GM21786 (cell line): Measurements from ENCODE around the gene DLGAP4.

Experiments
- ATAC-seq: cut with Tn5 transposase; IDR thresholded peaks from one replicate; pipeline ENCODE4 v1.9.1; 2021; ENCODE audit not compliant: unreplicated experiment

The DLGAP4 gene

DNA sequence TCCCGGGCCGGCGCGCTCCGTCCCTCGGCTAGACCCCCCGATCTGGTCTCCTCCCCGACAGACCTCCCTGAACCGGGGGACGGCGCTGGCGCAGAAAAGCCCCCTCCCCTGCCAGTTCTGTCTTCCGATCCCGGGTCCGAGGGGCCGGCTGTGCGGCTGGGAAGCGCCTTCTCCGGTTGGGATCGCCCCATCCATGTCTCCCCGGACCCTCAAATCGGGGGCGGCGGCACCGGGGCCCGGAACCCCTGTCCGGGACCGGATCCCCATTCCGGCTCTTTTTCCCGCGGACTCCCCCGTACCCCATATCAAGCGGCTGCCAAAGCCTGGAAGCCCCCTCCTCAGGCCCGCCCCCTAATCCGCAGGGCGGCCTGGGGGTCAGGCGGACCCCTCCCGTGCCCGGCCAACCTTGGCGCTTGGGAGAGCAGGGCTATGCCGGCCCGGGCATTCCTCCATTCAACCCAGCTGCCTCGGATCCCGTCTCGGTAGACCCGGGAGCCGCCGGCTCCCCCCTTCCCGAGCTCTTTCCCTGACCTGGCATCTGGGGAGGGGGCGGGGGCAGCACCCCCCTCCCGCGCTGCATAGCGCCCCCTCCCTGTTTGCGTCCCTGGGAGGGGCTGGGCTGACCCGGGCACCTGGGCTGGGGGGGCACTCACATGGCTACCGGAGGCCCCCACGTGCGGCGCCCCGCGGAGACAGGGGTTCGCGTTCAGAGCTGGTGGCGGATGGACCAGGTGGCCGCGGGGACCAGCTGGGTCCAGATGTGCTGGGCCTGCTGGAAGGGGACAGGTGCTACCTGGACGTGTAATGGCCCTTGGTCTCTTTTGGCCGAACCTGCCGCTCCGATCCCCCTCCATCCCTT is 643 bp downstream of the DLGAP4 start:
- no peak for ATAC-seq

DNA sequence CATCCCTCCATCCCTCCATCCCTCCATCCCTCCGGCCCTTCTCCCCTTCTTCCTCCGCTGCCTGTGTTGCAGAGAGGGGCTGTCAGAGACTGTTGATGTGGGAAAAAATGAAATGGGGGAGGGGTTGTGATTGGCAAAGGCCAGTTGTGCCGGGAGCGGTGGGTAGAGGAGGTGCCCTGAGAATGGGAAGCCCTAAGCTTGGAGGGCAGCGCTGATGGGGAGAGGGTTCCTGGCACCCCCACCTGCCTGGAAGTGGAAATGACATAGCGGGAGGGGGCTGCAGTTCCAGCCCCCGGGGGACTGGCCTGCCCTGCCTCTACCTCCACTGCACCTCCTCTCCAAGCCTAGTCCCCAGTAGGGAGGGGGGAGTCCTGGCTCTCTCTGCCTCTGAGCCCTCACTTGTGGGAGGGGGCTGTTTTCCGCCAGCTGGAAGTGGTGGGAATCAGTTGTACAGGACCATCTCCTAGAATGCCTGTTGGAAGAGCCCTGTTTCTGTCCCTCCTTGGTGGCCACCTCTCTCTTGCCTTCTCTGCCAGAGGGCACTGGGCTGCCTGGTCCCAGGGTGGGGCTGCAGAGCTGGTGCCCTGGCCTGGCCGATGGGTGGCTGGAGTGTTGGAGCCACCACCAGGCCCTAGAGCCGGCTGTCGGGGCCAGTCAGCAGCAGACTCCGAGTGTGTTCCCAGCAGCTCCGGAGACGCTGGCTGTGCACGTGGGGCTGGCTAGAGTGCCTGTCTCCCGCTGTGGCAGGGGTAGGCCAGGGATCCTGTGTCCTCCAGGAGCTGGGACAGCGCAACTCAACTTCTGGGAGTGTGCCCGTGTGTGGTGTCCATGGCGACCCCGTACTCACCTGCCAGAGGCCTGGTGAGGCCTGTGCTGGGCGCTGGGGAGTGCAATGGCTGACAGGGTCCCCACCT is 1.5 kb downstream of the DLGAP4 start:
- no peak for ATAC-seq

DNA sequence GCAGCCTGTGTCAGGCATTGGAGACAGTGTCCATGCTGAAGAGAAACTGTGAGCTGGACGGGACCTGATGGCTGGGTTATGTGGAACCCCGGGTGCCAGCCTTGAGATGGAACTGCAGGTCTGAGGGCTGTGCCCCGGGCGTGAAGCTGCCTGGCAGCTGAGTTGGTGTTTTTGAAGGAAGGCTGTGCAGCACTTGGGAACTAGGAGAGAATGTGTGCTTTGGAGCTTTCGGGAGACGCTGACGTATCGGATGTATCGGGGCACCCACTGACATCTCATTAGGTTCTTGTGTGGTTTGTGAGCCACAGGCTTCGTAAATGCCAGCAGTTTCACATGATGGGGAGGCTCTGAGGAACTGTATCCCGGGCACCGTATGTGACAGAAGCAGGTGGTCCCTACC is 2.2 kb downstream of the DLGAP4 start:
- ATAC-seq = no peak

DNA sequence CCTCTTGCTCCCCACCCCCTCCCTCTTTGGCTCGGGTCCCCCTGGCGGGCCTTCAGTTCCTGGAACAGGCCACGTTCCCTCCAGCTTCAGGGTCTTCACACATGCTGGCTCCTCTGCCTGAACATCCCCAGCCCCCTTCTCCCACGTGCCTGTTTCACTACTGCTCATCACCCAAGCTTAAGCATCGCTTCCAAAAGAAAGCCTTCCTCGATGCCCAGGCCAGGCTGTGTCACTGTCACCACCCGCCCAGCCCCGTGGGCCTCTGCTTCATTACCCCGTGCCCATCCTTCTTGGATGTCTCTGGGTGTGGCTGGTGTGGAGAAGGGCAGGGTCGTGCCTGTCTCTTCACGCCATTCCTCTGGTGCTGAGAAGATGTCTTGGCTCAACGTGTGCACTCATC is 2.8 kb downstream of the DLGAP4 start:
- no peak for ATAC-seq

DNA sequence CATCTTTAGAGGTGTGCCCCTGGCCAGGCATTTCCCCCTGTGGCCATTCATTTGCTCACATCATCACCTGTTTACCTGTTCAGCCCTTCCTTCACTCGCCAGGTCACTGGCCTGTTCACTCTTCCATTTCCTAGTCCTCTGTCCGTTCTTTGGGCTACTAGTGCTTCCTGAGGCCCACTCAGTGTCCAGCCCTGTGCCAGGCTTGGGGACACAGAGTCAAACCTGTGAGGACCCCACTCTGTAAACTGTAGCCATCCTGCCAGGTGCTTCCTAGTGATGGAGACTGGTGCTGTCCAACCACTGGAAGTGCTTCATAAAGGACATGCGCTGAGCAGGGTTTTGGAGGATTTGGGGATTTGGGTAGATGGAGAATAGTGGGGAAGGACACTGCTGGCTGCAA is 3.5 kb downstream of the DLGAP4 start:
- ATAC-seq = no peak

DNA sequence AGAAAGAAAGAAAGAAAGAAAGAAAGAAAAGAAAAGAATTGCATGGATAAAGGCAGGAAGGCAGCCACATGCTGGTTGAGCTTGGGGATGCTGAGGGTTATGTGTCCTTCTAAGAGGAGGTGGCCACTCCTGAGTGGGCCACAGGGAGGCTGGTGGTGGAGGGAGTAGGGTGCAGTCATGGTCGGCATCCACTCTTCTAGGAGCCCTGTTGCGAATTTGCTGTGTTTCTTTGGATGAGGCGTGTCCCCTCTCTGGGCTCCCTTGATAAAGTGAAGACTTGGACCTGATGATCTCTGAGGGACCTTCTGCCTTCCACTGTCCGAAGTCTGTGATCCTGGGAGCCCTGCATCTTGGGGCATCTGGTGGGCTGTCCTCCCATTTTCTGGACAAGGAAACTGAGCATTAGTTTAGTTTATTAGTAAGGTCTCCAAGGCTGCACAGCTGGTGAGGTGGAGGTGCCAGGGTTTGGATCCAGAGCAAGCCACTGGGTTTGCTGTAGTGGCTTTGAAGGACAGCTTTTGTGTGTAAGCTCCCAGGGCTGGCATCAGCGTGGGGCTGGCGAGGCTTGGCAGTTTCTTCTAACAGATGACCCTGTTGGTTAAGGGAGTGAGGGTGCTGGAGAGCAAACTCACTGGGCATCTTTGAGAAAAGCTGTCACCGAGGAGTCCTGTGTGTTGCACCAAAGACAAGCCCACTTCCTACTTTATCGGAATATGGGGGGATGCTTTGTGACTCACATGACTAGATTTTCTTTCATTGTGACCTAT is 4.3 kb downstream of the DLGAP4 start:
- ATAC-seq = no peak

DNA sequence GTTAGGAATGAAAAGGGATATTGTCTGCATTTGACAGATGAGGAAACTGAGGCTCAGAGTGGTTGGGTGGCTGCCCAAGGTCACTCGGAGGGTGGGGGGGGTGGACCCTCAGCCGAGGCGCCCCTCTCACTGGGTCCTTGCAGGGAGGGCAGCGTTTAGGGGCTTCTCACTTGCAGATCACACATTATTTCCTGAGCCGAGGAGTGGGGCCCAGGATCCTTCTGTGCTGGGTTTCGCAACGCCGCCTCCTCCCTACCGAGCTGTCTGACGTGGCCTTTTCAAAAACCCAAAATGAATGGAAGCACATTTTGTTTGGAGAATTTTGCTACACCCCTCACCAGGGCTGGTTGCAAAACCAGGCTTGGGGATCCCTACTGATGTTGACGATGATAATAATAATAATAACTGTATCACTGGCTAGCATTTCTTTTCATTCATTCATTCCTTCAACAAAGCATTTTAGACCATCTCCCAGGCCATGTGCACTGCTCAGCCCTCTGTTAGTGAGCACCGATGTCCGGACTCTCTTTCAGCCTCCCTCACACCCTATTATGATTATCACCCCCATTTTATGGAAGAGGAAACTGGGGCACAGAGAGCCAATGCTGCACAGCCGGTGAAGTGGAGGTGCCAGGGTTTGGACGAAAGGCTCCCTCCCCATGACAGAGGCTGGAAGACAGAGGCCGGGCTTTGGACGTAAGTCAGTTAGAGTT is 5.2 kb downstream of the DLGAP4 start:
- ATAC-seq = no peak

DNA sequence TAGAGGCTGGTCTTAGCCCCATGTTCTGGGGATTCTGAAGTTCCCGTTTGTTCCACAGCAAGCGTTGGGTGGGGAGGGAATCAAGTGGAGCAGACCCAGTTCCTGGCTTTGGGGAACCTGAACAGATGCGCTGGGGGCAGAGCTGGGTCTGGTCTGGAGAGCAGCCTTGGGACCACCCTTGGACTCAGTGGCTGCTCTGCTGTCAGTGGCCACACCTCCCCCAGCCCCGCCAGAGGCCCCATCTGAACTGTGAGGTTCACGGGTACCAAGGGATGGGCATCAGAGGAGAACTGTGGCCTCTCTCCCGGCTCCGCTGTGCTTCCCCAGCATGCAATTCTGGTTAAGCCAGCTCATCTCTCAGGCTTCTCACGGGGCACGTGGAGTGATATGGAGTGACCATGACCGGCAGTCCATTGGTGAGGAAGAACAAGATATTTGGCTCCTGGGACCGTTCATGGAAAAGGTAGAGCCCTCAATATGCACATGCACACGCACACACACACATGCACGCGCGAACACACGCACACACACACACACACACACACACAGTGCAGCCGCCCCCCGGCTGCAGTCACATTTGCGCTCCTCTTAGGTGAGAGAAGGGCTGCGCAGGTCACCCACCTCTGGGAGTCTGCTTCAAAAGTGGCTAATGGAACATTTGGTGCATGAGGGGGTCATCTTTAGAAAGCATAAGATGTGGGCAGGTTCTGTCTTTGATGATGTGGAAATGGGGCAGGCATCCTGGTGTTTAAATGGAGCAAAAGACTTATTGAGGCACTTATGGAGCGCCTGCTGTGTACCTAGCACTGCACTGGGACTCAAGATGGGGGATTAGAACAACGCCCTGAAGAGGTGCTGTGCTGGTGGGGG is 6.0 kb downstream of the DLGAP4 start:
- no peak for ATAC-seq

DNA sequence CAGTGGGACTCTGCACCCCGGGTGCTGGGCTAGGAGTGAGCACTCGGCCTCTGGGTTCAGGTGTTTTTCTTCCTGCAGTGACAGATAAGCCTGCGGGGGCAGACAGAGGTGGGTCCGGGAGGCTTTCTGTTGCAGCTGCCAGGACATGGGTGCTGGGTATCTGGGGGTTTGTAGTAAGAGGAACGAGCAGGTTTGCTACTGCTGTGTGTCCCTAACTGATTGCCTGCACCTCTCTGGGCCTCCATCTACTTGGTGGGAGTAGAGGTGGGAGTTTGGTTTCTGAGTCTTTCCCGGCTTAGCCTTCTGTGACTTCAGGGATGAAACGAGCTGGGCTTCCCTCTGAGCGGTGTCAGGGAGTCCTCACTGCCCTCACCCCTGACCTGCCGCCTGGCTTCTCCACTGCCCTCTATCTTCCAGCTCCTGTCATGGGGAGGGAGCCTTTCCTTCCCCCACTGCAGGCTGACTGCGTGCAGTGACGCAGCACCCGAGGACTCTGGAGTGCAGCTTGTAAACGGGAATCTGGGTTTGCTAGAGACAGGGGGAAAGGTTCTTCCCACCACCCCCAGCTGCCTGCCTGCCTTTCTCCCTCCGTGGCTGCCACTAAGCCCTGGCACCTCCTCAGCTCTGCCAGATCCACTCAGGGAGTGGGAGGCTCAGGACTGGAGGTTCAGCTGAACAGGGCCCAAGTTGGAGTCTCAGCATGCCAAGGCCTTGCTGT is 6.7 kb downstream of the DLGAP4 start:
- ATAC-seq = no peak

DNA sequence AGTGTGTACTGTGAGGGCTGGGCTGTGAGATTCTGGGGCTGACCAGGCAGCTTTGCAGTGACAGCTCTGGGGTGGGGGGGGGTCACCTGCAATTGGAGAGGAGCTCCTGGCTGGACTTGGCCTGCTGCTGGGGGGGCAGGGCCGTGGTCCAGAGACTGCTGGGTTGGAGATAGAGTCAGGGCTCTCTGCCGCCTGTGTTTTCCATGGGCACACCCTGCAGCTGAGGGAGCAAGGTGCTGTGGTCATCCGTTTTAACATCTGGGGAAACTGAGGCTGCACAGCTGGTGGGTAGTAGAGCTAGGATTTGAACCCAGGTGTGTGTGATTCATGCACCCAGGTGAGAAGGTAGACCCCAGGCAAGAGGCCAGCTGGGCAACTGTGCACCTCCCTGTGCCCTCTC is 7.3 kb downstream of the DLGAP4 start:
- ATAC-seq = no peak

DNA sequence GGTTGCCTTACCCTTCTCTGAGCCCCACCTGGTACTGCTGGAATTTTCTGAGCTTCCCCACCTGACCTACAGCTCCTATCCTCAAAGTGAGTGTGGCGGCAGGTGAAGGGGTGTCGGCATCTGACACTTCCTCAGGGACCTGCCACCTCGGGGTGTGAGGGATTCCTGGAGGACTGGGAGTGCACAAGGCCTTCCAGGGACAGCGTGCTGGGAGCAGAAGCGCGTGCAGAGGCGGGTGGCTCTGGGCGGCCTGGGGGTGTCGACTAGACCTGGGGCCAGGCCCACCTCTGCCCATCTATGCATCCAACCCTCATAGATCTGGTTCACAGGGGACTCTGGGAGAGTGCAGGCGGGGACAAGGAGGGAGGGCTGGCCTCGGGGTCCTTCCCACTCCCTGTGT is 7.8 kb downstream of the DLGAP4 start:
- ATAC-seq = no peak

DNA sequence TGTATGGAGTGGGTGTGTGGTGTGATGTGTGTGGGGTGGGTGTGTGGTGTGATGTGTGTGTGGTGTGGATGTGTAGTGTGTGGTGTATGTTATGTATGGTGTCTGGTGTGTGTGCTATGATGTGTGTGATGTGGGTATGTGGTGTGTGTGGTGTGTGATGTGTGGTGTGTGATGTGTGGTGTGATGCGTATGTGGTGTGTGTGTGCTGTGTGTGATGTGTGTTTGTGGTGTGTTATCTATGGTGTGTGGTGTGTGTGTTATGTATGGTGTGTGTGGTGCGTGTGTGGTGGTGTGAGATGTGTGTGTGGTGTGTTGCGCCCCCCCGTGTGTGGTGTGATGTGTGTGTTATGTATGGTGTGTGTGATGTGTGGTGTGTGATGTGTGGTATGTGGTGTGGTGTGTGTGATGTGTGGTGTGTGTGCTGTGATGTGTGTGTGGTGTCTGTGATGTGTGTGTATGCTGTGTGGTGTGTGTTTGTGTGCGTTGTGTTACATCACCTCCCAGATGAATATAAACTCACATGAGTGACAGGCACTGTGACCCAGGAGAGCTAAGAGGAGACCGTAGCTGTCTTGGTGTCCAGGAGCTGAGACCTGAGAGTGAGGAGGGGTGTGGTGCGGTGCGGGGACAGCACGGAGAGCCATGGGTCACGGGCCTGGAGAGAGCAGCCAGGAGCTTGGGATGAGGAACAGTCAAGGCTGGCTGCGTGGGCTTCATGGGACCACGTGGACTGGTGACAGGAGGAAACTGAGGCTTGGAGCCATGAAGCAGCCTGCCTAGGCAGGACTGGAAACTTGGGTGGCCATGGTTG is 8.8 kb downstream of the DLGAP4 start:
- no peak for ATAC-seq

DNA sequence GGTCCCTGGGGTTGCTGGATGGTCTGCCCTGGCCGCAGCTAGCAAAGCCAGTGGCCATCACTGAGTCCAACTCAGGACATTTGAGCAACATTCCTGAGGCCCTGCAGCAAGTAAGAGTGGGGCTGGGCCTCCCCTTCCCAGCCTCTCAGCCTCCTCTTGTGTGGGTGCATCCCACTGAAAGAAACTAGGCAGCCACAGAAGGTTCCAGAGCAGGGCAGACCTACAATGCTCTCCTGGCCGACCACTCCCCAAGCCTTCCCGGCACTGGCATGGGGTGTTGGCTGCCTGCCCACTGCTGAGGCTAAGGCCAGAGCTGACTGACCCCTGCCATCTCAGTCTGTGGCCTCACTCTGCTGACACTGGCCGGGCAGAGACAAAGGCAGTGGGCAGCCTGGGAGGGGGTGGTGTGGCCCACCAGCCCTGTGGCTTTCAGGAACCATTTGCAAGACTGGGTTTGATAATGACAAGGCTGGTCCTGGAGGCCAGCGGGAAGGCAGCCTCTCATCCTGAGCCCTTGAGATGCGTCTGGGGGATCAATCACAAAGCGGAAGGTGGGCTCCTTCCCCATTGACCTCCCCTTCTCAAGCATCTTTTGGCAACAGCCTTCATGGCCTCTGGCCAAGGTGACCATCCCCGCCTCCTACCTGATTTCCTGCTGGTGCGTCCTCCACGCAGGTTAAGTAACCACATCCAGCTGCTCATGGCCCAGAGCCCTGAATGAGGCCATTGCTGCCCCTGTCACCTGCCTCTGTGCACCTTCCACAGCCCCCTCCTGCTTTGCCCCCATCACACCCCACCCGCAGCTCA is 9.6 kb downstream of the DLGAP4 start:
- ATAC-seq = no peak

DNA sequence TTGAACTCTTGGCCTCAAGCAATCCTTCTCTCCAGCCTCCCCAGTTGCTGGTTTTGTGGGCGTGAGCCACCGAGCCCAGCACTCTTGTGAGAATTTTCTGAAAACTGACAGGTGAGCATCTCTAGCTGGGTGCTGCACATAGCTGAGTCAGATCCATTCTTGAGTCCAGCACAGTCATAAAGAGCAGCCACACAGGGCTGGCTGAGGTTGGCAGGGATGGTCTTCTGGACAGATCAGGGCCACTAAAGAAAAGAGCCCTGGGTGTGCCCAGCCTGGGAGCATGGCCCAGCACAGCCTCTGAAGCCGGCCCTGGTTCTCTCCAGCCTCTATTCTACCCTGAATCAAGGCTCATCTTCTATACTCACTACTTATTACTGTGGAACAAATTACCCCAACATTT is 11.5 kb downstream of the DLGAP4 start:
- no peak for ATAC-seq

DNA sequence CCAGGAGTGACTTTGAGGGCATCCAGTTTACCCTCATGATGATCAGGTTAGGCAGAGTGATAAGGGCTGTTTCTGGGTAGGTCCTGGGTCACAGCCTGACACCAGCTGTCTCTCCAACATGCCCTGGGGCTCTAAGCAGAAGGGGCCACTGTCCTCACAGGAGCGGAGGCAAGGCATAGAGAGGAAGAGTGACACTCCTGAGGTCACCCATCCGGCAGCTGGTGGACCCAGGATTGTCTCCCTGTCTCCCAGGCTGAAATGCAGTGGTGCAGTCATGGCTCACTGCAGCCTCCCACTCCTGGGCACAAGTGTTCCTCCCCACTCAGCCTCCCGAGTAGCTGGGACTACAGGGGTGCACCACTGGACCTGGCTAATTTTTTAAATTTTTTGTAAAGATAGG is 12.0 kb downstream of the DLGAP4 start:
- no peak for ATAC-seq

DNA sequence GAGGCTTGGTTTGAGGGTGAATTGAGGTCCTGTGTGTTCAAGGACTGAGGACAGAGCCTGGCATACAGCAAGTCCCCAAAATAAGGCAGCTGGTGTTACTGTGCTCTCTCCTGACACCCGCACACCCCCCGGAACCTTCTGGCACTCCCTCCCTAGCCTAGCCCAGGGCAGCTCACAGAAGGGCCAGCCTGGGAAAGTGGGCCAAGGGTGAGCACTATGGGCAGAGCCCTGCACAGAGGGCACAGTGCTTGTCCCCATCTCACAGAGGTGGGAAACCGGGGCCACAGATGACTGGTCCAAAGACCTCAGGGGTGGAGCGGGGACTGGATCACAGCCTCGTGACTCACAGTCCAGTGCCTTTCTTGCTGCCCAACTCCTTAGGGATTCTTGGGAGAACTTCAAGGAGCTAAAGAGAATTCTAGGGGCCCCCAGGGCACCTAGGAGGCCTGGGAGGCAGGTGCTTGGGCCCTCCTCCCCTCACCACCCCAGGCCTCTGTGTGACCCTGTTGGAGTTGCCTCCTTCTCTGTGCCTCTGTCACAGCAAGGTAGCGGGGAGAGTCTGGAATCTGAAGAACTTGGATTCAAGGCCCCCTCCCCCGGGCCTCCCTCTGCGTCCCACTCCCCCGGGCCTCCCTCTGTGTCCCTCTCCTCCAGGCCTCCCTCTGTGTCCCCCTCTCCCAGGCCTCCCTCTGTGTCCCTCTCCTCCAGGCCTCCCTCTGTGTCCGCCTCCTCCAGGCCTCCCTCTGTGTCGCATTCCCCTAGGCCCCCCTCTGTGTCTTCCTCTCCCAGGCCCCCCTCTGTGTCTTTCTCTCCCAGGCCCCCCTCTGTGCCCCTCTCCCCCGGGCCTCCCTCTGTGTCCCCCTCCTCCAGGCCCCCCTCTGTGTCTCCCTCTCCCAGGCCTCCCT is 13.5 kb downstream of the DLGAP4 start:
- no peak for ATAC-seq
